H9 (cell line): ENCODE results near the gene DEPDC5. TPM values are rescaled to one million over a fixed set of nuclear protein-coding genes. Genes with fewer than 3 reads are reported as not detected.

Source experiments
- DNase-seq: peaks from one replicate; pipeline ENCODE4 v3.0.0-alpha.2; 2017
- H2AFZ ChIP-seq: one replicate; pipeline ENCODE4 v1.6.1; 2013; ENCODE audit warnings: mild to moderate bottlenecking, low read length, control low read depth, moderate library complexity
- H2AK5ac ChIP-seq: 2 replicates; pipeline ENCODE4 v1.6.1; 2013; ENCODE audit warnings: low read length, control low read depth, mixed read lengths; ENCODE audit not compliant: insufficient read length
- H2BK120ac ChIP-seq: one replicate; pipeline ENCODE4 v1.6.1; 2013; ENCODE audit warnings: low read depth, mild to moderate bottlenecking, low read length, control low read depth, inconsistent platforms; ENCODE audit not compliant: poor library complexity, severe bottlenecking
- H2BK12ac ChIP-seq: 2 replicates; pipeline ENCODE4 v1.6.1; 2013; ENCODE audit warnings: low read length, control low read depth, mixed read lengths, low read depth; ENCODE audit not compliant: insufficient read length
- H2BK15ac ChIP-seq: 2 replicates; pipeline ENCODE4 v1.6.1; 2013; ENCODE audit warnings: low read depth, low read length, control low read depth
- H2BK20ac ChIP-seq: one replicate; pipeline ENCODE4 v1.6.1; 2013; ENCODE audit warnings: low read depth, mild to moderate bottlenecking, low read length, control low read depth, inconsistent platforms; ENCODE audit not compliant: poor library complexity, severe bottlenecking
- H2BK5ac ChIP-seq: 2 replicates; pipeline ENCODE4 v1.6.1; 2013; ENCODE audit warnings: low read length, control low read depth, mixed read lengths; ENCODE audit not compliant: insufficient read length
- H3K14ac ChIP-seq: 2 replicates; pipeline ENCODE4 v1.6.1; 2013; ENCODE audit warnings: low read length, control low read depth; ENCODE audit not compliant: insufficient read depth
- H3K18ac ChIP-seq: 2 replicates; pipeline ENCODE4 v1.6.1; 2013; ENCODE audit warnings: low read depth, mild to moderate bottlenecking, mixed read lengths, low read length, control low read depth; ENCODE audit not compliant: insufficient read length
- H3K23ac ChIP-seq: 2 replicates; pipeline ENCODE4 v1.6.1; 2013; ENCODE audit warnings: low read length, control low read depth, mixed read lengths, low read depth; ENCODE audit not compliant: insufficient read length
- H3K23me2 ChIP-seq: 2 replicates; pipeline ENCODE4 v1.6.1; 2013; ENCODE audit warnings: low read depth, mild to moderate bottlenecking, mixed read lengths, low read length, control low read depth; ENCODE audit not compliant: insufficient read length, poor library complexity, severe bottlenecking
- H3K27ac ChIP-seq: 2 replicates; pipeline ENCODE4 v1.5.1; 2013; ENCODE audit warnings: low read length, control low read depth, mixed read lengths, low read depth; ENCODE audit not compliant: insufficient read length
- H3K27me3 ChIP-seq: 2 replicates; pipeline ENCODE4 v1.6.1; 2013; ENCODE audit warnings: low read length, control low read depth, inconsistent platforms; ENCODE audit not compliant: insufficient read depth
- H3K4ac ChIP-seq: 2 replicates; pipeline ENCODE4 v1.6.1; 2013; ENCODE audit warnings: low read depth, mild to moderate bottlenecking, control low read depth, inconsistent platforms, low read length, moderate library complexity
- H3K4me1 ChIP-seq: 2 replicates; pipeline ENCODE4 v1.6.1; 2013; ENCODE audit warnings: low read length, control low read depth, inconsistent platforms; ENCODE audit not compliant: insufficient read depth
- H3K4me2 ChIP-seq: 2 replicates; pipeline ENCODE4 v1.6.1; 2013; ENCODE audit warnings: low read length, control low read depth, mixed read lengths; ENCODE audit not compliant: insufficient read length, insufficient read depth
- H3K56ac ChIP-seq: 2 replicates; pipeline ENCODE4 v1.6.1; 2013; ENCODE audit warnings: low read depth, mild to moderate bottlenecking, mixed read lengths, low read length, control low read depth; ENCODE audit not compliant: insufficient read length
- H3K79me1 ChIP-seq: 2 replicates; pipeline ENCODE4 v1.6.1; 2013; ENCODE audit warnings: low read depth, mild to moderate bottlenecking, moderate library complexity, low read length, control low read depth, inconsistent platforms; ENCODE audit not compliant: insufficient read depth, poor library complexity, severe bottlenecking
- H3K79me2 ChIP-seq: 2 replicates; pipeline ENCODE4 v1.6.1; 2013; ENCODE audit warnings: low read length, control low read depth, inconsistent platforms; ENCODE audit not compliant: insufficient read depth
- H3K9ac ChIP-seq: 2 replicates; pipeline ENCODE4 v1.6.1; 2013; ENCODE audit warnings: low read length, control low read depth, mixed read lengths; ENCODE audit not compliant: insufficient read length; ENCODE audit errors: extremely low read depth
- H3K9me3 ChIP-seq: one replicate; pipeline ENCODE4 v1.6.1; 2013; ENCODE audit warnings: low read depth, low read length, inconsistent platforms; ENCODE audit not compliant: control insufficient read depth
- H3T11ph ChIP-seq: one replicate; pipeline ENCODE4 v1.6.1; 2013; ENCODE audit warnings: mild to moderate bottlenecking, low read length, control low read depth, inconsistent platforms
- H4K20me1 ChIP-seq: one replicate; pipeline ENCODE4 v1.6.1; 2013; ENCODE audit not compliant: control insufficient read depth, insufficient read length, insufficient read depth
- H4K5ac ChIP-seq: 2 replicates; pipeline ENCODE4 v1.6.1; 2013; ENCODE audit warnings: low read depth, mild to moderate bottlenecking, mixed read lengths, low read length, control low read depth; ENCODE audit not compliant: insufficient read length
- H4K8ac ChIP-seq: replicated peaks from 2 replicates; pipeline ENCODE4 v1.6.1; 2013; ENCODE audit warnings: low read length, control low read depth, mixed read lengths, low read depth; ENCODE audit not compliant: insufficient read length
- H4K91ac ChIP-seq: 2 replicates; pipeline ENCODE4 v1.6.1; 2013; ENCODE audit warnings: low read depth, mild to moderate bottlenecking, moderate library complexity, mixed read lengths, low read length, control low read depth; ENCODE audit not compliant: insufficient read length
- H3K27ac Mint-ChIP-seq, 3 experiments: 2 replicates in 2 of 3; 3 replicates in 1 of 3; pipeline ENCODE4 v1.8.0; 2020 to 2021; ENCODE audit warnings: mixed read lengths in 3 of 3, mild to moderate bottlenecking in 1 of 3, moderate library complexity in 1 of 3
- H3K27me3 Mint-ChIP-seq: 2 replicates; pipeline ENCODE4 v1.8.0; 2021; ENCODE audit warnings: low read depth, mild to moderate bottlenecking, moderate library complexity, mixed read lengths
- H3K36me3 Mint-ChIP-seq, 3 experiments: 2 replicates in 2 of 3; 3 replicates in 1 of 3; pipeline ENCODE4 v1.8.0; 2020 to 2021; ENCODE audit warnings: low read depth in 3 of 3, mixed read lengths in 3 of 3; ENCODE audit not compliant: insufficient read depth in 1 of 3
- H3K4me1 Mint-ChIP-seq, 2 experiments: 2 replicates each; pipeline ENCODE4 v1.8.0; 2020; ENCODE audit warnings: mixed read lengths in 2 of 2
- H3K4me3 Mint-ChIP-seq, 2 experiments: 2 replicates in 1 of 2; 3 replicates in 1 of 2; pipeline ENCODE4 v1.8.0; 2020 to 2021; ENCODE audit warnings: mild to moderate bottlenecking in 2 of 2, mixed read lengths in 2 of 2, moderate library complexity in 1 of 2
- H3K9me3 Mint-ChIP-seq, 2 experiments: 2 replicates in 1 of 2; 3 replicates in 1 of 2; pipeline ENCODE4 v1.8.0; 2020; ENCODE audit warnings: mild to moderate bottlenecking in 2 of 2, mixed read lengths in 2 of 2, moderate library complexity in 1 of 2
- WGBS: extraction: QIAGEN DNeasy Blood & Tissue Kit; methylation state at CpG from one replicate; pipeline ENCODE4 v1.1.7; 2013; ENCODE audit warnings: missing lambda C conversion rate, low lambda C conversion rate, mixed read lengths; ENCODE audit not compliant: insufficient read length; ENCODE audit errors: extremely low coverage; 5-methylcytosine and 5-hydroxymethylcytosine counted together
- total RNA-seq: library from RNA; stranded (reverse); gene quantifications from 2 replicates; pipeline ENCODE4 v1.2.1, GENCODE V29; 2021
- TF ChIP-seq, protein P1 (sequence below): fragments of 200-600 bp; sonication (generic); conservative IDR thresholded peaks from 3 replicates; pipeline ENCODE4 v1.8.0; 2021; ENCODE audit warnings: antibody characterized with exemption, mild to moderate bottlenecking

The DEPDC5 gene
- total RNA-seq, 1 experiment from 2014 or later = 29.2 TPM

DNA sequence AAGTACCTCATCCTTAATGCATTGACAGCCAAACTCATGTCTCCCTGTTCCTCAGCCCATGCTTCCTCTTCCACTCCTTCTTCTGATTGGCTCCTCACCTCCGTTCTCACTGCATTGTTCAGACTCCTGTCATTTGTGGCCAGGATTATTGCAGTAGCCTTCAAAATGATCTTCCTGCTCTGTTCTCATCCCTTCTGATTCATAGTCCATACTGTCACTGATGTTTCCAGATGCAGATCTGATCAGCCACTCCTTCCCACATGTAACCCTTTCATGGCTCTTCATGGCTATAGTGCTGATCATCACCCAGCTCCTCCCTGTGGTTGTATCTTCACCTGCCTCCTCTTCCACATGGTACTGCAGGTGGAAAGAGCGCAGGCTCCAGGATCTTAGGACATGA, 71.7 kb downstream of the DEPDC5 start:
- H3K9me3 Mint-ChIP-seq = no peaks in the 10 kb centered on the region
- Histone ChIP-seq H3K79me2 (no peaks in the 10 kb centered on the region), H2BK15ac (no peak overlapping the region), H3T11ph (no peak overlapping the region), H4K5ac (no peak overlapping the region), H3K9ac (no peak overlapping the region), H3K23me2 (no peaks in the 10 kb centered on the region), H2AFZ (no peak overlapping the region), H2AK5ac (no peak overlapping the region), H2BK120ac (no peak overlapping the region), H2BK20ac (no peak overlapping the region), H3K4ac (no peak overlapping the region), H3K56ac (no peak overlapping the region), H3K18ac (no peak overlapping the region), H3K79me1 (no peaks in the 10 kb centered on the region), H3K27me3 (no peaks in the 10 kb centered on the region), H2BK5ac (no peak overlapping the region), H4K8ac (no peak overlapping the region), H3K14ac (no peak overlapping the region), H3K27ac (no peak overlapping the region), H4K20me1 (no peaks in the 10 kb centered on the region), H3K4me2 (no peak overlapping the region), H3K9me3 (no peaks in the 10 kb centered on the region), H4K91ac (no peak overlapping the region), H3K23ac (no peak overlapping the region), H3K4me1 (no peaks in the 10 kb centered on the region), H2BK12ac (no peak overlapping the region)
- H3K27ac Mint-ChIP-seq = no peak overlapping the region
- TF ChIP-seq, protein P1, sequence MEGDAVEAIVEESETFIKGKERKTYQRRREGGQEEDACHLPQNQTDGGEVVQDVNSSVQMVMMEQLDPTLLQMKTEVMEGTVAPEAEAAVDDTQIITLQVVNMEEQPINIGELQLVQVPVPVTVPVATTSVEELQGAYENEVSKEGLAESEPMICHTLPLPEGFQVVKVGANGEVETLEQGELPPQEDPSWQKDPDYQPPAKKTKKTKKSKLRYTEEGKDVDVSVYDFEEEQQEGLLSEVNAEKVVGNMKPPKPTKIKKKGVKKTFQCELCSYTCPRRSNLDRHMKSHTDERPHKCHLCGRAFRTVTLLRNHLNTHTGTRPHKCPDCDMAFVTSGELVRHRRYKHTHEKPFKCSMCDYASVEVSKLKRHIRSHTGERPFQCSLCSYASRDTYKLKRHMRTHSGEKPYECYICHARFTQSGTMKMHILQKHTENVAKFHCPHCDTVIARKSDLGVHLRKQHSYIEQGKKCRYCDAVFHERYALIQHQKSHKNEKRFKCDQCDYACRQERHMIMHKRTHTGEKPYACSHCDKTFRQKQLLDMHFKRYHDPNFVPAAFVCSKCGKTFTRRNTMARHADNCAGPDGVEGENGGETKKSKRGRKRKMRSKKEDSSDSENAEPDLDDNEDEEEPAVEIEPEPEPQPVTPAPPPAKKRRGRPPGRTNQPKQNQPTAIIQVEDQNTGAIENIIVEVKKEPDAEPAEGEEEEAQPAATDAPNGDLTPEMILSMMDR = no peak
- H3K27me3 Mint-ChIP-seq = no peaks in the 10 kb centered on the region
- no peak overlapping the region for H3K4me3 Mint-ChIP-seq
- H3K36me3 Mint-ChIP-seq = peaks cover 7 to 64% (median 19%) of the 10 kb centered on the region in 3 experiments; a peak in 6 of 7 replicates
- WGBS = no CpG with 5 or more reads among the region's 2 CpGs
- no peaks in the 10 kb centered on the region for H3K4me1 Mint-ChIP-seq
- DNase-seq = no peak
